GM23338 (cell line): Measurements from ENCODE around the gene BDP1. TPM values are rescaled to one million over a fixed set of nuclear protein-coding genes. Genes with fewer than 3 reads are reported as not detected.

Experiments
- ATAC-seq: fragments of 200-7000 bp; cut with Tn5 transposase; 3 replicates; pipeline ENCODE4 v1.9.1; 2020
- DNase-seq: peaks from one replicate; pipeline ENCODE4 v3.0.0-alpha.2; 2015; ENCODE audit warnings: low spot score
- H2AFZ ChIP-seq: fragments of 200-600 bp; sonication (generic); 2 replicates; pipeline ENCODE4 v1.8.0; 2016; ENCODE audit warnings: antibody characterized with exemption, mild to moderate bottlenecking, moderate library complexity
- H3F3A ChIP-seq: fragments of 200-600 bp; sonication (generic); replicated peaks from 2 replicates; pipeline ENCODE4 v1.8.0; 2017; ENCODE audit warnings: antibody characterized with exemption, mixed run types, low read depth
- H3K27ac ChIP-seq: fragments of 200-600 bp; sonication (generic); 2 replicates; pipeline ENCODE4 v1.6.1; 2016; ENCODE audit warnings: low read depth
- H3K27me3 ChIP-seq: fragments of 200-600 bp; sonication (generic); 2 replicates; pipeline ENCODE4 v1.8.0; 2016; ENCODE audit warnings: mild to moderate bottlenecking, mixed run types, moderate library complexity; ENCODE audit not compliant: insufficient read depth
- H3K36me3 ChIP-seq: fragments of 200-600 bp; sonication (generic); 2 replicates; pipeline ENCODE4 v1.8.0; 2016; ENCODE audit warnings: mild to moderate bottlenecking; ENCODE audit not compliant: insufficient read depth
- H3K4me1 ChIP-seq: fragments of 200-600 bp; sonication (generic); 2 replicates; pipeline ENCODE4 v1.8.0; 2016; ENCODE audit warnings: mild to moderate bottlenecking, moderate library complexity; ENCODE audit not compliant: insufficient read depth
- H3K4me2 ChIP-seq: fragments of 200-600 bp; sonication (generic); 2 replicates; pipeline ENCODE4 v1.7.1; 2017; ENCODE audit warnings: mixed run types
- H3K4me3 ChIP-seq: fragments of 200-600 bp; sonication (generic); 2 replicates; pipeline ENCODE4 v1.6.1; 2016; ENCODE audit warnings: mixed run types
- H3K79me2 ChIP-seq: fragments of 200-600 bp; sonication (generic); replicated peaks from 2 replicates; pipeline ENCODE4 v1.8.0; 2017; ENCODE audit warnings: mild to moderate bottlenecking; ENCODE audit not compliant: insufficient read depth
- H3K9me2 ChIP-seq: fragments of 200-600 bp; sonication (generic); 2 replicates; pipeline ENCODE4 v1.8.0; 2017; ENCODE audit not compliant: insufficient read depth
- H4K20me1 ChIP-seq: fragments of 200-600 bp; sonication (generic); replicated peaks from 2 replicates; pipeline ENCODE4 v1.8.0; 2017; ENCODE audit warnings: mild to moderate bottlenecking; ENCODE audit not compliant: insufficient read depth
- H3K27ac Mint-ChIP-seq: 2 replicates; pipeline ENCODE4 v1.8.0; 2020; ENCODE audit warnings: inconsistent platforms, mild to moderate bottlenecking, moderate library complexity, mixed read lengths
- H3K27me3 Mint-ChIP-seq: 3 replicates; pipeline ENCODE4 v1.8.0; 2022; ENCODE audit warnings: low read depth, mild to moderate bottlenecking, moderate library complexity, mixed read lengths, inconsistent platforms; ENCODE audit not compliant: insufficient read depth, poor library complexity
- H3K36me3 Mint-ChIP-seq: 3 replicates; pipeline ENCODE4 v1.8.0; 2021; ENCODE audit warnings: low read depth, mild to moderate bottlenecking, inconsistent platforms, moderate library complexity, mixed read lengths
- H3K4me1 Mint-ChIP-seq: 3 replicates; pipeline ENCODE4 v1.8.0; 2020; ENCODE audit warnings: mild to moderate bottlenecking, inconsistent platforms, mixed read lengths
- H3K4me3 Mint-ChIP-seq: 3 replicates; pipeline ENCODE4 v1.8.0; 2021; ENCODE audit warnings: moderate library complexity, mild to moderate bottlenecking, inconsistent platforms, mixed read lengths
- H3K9me3 Mint-ChIP-seq: 3 replicates; pipeline ENCODE4 v1.8.0; 2020; ENCODE audit warnings: moderate library complexity, mild to moderate bottlenecking, inconsistent platforms, mixed read lengths
- CREB1 ChIP-seq: fragments of 250-450 bp; sonication (Bioruptor Pico); IDR thresholded peaks from 2 replicates; pipeline ENCODE4 v1.5.0; 2020; ENCODE audit warnings: low read depth, mild to moderate bottlenecking, moderate library complexity
- CTCF ChIP-seq, 2 experiments: fragments of 200-600 bp in 1 of 2; sonication (generic) in 1 of 2; conservative IDR thresholded peaks; 2 replicates each; pipeline versions ENCODE4 v1.5.1 to v1.6.1; 2016 to 2017; ENCODE audit warnings: antibody characterized with exemption in 2 of 2, low read depth in 2 of 2, mild to moderate bottlenecking in 2 of 2, moderate library complexity in 1 of 2
- ETS1 ChIP-seq: IDR thresholded peaks from 2 replicates; pipeline ENCODE4 v1.6.1; 2016; ENCODE audit warnings: antibody characterized with exemption
- EZH2 ChIP-seq: fragments of 200-600 bp; sonication (generic); IDR thresholded peaks from one replicate; pipeline ENCODE4 v1.8.0; 2017; ENCODE audit warnings: antibody characterized with exemption, mild to moderate bottlenecking, low read depth; ENCODE audit not compliant: unreplicated experiment
- EZH2phosphoT487 ChIP-seq: fragments of 200-600 bp; sonication (generic); IDR thresholded peaks from one replicate; pipeline ENCODE4 v1.8.1; 2018; ENCODE audit warnings: antibody characterized with exemption; ENCODE audit not compliant: unreplicated experiment
- JUNB ChIP-seq: IDR thresholded peaks from one replicate; pipeline ENCODE4 v1.6.1; 2016; ENCODE audit warnings: antibody characterized with exemption; ENCODE audit not compliant: unreplicated experiment
- NANOG ChIP-seq: IDR thresholded peaks from 2 replicates; pipeline ENCODE4 v1.6.1; 2016; ENCODE audit warnings: antibody characterized with exemption, borderline replicate concordance
- POLR2AphosphoS5 ChIP-seq: IDR thresholded peaks from 2 replicates; pipeline ENCODE4 v1.6.1; 2016; ENCODE audit warnings: antibody characterized with exemption, low read depth
- REST ChIP-seq: IDR thresholded peaks from one replicate; pipeline ENCODE4 v1.6.1; 2018; ENCODE audit warnings: antibody characterized with exemption; ENCODE audit not compliant: unreplicated experiment
- STAT1 ChIP-seq: IDR thresholded peaks from one replicate; pipeline ENCODE4 v1.6.1; 2016; ENCODE audit warnings: antibody characterized with exemption; ENCODE audit not compliant: unreplicated experiment
- ZNF114 ChIP-seq: fragments of 250-450 bp; sonication (Bioruptor Pico); IDR thresholded peaks from 2 replicates; pipeline ENCODE4 v1.5.0; 2020; ENCODE audit warnings: mild to moderate bottlenecking, moderate library complexity
- ZNF331 ChIP-seq: fragments of 250-450 bp; sonication (Bioruptor Pico); IDR thresholded peaks from 2 replicates; pipeline ENCODE4 v1.5.0; 2020; ENCODE audit warnings: low read depth, mild to moderate bottlenecking, moderate library complexity
- ZNF462 ChIP-seq: fragments of 250-450 bp; sonication (Bioruptor Pico); IDR thresholded peaks from 2 replicates; pipeline ENCODE4 v1.5.0; 2020; ENCODE audit warnings: mild to moderate bottlenecking, moderate library complexity
- polyA plus RNA-seq: library from polyadenylated mRNA; unstranded; fragments of >200 nt; fragmentation: Nextera tagmentation; extraction: Ambion mirVana; gene quantifications from 2 replicates; pipeline ENCODE4 v1.2.1, GENCODE V29; 2016
- total RNA-seq: library from RNA; depleted of rRNA; stranded (reverse); fragments of >200 nt; shearing (Covaris generic); gene quantifications from 2 replicates; pipeline ENCODE4 v1.2.3, GENCODE V29; 2014

Gene BDP1
- total and polyA plus RNA-seq, 2 experiments from 2014 or later = 41.8 to 54.4 TPM

- H3K36me3 ChIP-seq = peaks cover 34% of the 10 kb centered on the region
- DNase-seq = no peak
- H3K4me2 ChIP-seq = no peak overlapping the region
- H3K27me3 ChIP-seq = no peaks in the 10 kb centered on the region
- Mint-ChIP-seq H3K9me3 (no peaks in the 10 kb centered on the region), H3K27ac (no peak overlapping the region), H3K27me3 (peaks cover 2% of the 10 kb centered on the region), H3K4me3 (no peak overlapping the region), H3K4me1 (no peaks in the 10 kb centered on the region), H3K36me3 (peaks cover 77% of the 10 kb centered on the region)
- H3K9me2 ChIP-seq = no peaks in the 10 kb centered on the region
- no peaks in the 10 kb centered on the region for H3K4me1 ChIP-seq
- H4K20me1 ChIP-seq = no peaks in the 10 kb centered on the region
- no peak overlapping the region for H3K27ac ChIP-seq
- no peak overlapping the region for H3K4me3 ChIP-seq
- no peaks in the 10 kb centered on the region for H3F3A ChIP-seq
- no peak overlapping the region for H2AFZ ChIP-seq
- no peak for TF ChIP-seq JUNB
- no peak for TF ChIP-seq EZH2
- no peak for TF ChIP-seq ZNF114 (CRISPR knock-in tag)
- no peak for TF ChIP-seq REST
- no peak for TF ChIP-seq EZH2phosphoT487
- no peak for TF ChIP-seq NANOG
- no peak for TF ChIP-seq POLR2AphosphoS5
- TF ChIP-seq ZNF331 (CRISPR knock-in tag) = no peak
- TF ChIP-seq CTCF (conservative IDR thresholded peaks at IDR 0.05; ENCODE audit: low read depth in 2 of 2) = no peak
- TF ChIP-seq CREB1 = no peak
- TF ChIP-seq ZNF462 = no peak
- TF ChIP-seq STAT1 = no peak
- TF ChIP-seq ETS1 = no peak
- no peaks in the 10 kb centered on the region for H3K79me2 ChIP-seq
- ATAC-seq = no peak
Measured at GRCh38 chr5:71503536-71503935, 48.1 kb downstream of the BDP1 start.
